ENCODE measurements around the gene RBM25.

Gene RBM25

GRCh38 chr14:73102806-73103497, 44.6 kb downstream of the RBM25 start:
- no peak for DNase-seq (ENCODE audit: low spot score)

DNA sequence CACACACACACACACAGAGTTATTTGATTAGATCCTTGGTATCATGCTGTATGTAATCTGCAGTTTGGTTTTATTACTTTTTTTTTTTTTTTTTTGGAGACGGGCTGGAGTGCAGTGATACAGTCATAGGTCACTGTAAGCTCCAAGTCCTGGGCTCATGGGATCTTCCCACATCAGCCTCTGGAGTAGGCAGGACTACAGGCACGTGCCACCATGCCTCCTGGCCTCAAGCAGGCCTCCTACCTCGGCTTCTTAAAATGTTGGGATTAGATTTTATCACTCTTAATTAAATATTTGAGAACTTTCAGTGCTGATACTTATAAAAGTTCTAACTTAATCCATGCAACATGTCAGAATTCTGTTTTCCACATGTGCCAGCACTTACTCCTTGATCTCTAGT, 46.7 kb downstream of the RBM25 start:
- DNase-seq (ENCODE audit: low spot score), result no peak

- DNase-seq (ENCODE audit: low spot score), result no peak
Observed at GRCh38 chr14:73105727-73106126, 47.4 kb downstream of the RBM25 start.

- no peak for DNase-seq (ENCODE audit: low spot score)
Observed at GRCh38 chr14:73116079-73116665, 57.8 kb downstream of the RBM25 start.

GRCh38 chr14:73124180-73124894, 66.0 kb downstream of the RBM25 start:
- DNase-seq (ENCODE audit: low spot score), result no peak

DNA sequence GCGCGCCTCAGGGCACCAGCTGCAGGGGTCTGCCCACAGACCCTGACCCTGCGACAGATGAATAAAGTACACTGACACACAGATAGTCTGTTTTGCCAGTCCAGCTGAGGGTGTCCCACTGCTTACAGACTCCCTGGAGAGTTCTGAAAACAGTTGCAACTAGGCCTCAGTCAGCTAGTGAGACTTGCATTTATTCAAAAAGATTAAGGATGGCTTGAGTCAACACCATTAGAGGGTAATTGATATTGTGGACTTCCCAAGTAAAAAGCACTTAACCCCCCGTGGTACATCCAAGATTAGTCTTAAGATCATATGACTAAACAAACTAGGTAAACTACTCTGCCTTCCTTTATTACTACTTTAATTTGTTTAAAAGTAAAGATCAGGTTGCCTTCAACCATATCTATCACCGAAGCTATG, 66.8 kb downstream of the RBM25 start:
- DNase-seq (ENCODE audit: low spot score), result no peak

DNA sequence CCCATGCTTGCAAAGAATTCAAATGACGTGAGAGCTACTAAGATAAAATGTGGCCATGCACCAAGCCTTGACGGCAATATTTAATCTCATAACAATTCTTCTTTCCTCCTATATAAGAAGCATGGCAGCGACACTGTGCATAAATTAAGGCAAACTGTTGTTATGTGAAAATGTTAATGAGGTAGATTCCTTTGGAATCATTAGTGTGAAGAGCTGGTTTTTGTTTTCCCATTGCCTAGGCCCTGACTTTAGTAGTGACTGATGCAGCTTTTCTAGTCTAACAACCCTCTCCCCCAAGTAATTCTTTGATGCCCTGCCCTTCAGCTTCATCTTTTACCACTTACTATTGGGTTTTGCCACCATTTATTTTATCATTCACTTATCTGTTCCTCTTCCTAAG, 67.4 kb downstream of the RBM25 start:
- DNase-seq (ENCODE audit: low spot score), result no peak

DNA sequence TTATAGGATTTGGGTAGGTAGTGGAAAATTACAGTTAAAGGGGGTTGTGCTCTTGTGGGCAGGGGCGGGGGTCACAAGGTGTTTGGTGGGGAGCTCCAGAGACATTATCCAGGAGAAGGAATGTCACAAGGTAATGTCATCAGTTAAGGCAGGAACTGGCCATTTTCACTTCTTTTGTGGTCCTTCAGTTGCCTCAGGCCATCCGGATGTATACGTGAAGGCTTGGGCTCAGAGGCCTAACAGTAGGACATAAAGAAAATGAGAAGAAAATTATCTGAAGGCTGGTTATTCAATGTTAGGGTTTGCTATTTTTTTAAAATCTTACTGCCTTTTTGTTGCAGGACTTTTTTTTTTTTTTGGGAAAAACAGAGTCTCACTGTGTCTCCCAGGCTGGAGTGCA, 75.5 kb downstream of the RBM25 start:
- DNase-seq (ENCODE audit: low spot score), result no peak

GRCh38 chr14:73136085-73136386, 77.7 kb downstream of the RBM25 start:
- DNase-seq (ENCODE audit: low spot score), result peak; percentile 10

DNA sequence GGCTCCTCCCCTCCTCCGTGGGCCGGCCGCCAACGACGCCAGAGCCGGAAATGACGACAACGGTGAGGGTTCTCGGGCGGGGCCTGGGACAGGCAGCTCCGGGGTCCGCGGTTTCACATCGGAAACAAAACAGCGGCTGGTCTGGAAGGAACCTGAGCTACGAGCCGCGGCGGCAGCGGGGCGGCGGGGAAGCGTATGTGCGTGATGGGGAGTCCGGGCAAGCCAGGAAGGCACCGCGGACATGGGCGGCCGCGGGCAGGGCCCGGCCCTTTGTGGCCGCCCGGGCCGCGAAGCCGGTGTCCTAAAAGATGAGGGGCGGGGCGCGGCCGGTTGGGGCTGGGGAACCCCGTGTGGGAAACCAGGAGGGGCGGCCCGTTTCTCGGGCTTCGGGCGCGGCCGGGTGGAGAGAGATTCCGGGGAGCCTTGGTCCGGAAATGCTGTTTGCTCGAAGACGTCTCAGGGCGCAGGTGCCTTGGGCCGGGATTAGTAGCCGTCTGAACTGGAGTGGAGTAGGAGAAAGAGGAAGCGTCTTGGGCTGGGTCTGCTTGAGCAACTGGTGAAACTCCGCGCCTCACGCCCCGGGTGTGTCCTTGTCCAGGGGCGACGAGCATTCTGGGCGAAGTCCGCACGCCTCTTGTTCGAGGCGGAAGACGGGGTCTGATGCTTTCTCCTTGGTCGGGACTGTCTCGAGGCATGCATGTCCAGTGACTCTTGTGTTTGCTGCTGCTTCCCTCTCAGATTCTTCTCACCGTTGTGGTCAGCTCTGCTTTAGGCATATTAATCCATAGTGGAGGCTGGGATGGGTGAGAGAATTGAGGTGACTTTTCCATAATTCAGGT, 78.3 kb downstream of the RBM25 start, which contains the start of gene PSEN1:
TSS of gene PSEN1 (plus strand) at position 121 of the 839 bp plus-strand sequence. CDS start 11,513 bp downstream, outside the sequence.
- peak; percentile 94 for DNase-seq (ENCODE audit: low spot score)

DNA sequence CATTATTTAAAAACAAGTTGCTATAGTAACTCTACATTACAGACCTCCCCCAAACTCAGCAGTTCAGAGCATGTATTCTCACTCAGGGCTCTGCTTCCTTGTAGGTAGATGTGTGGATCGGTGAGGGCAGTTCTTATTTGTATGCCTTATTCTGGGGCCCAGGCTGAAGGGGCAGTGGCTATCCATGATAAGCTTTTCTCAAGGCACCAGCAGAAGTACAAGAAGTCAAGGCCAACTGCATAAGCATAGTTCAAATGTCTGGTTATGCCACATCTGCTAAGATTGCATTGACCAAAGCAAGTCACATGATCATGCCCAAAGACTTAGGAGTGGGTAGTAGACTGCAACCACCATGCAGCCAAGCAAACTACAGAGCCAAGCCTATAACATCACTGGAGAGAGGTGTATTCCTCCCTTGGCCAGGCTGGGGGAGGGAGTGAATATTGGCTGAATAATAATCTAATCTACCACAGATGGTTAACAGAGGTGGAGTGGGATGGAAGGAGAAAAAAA, 82.5 kb downstream of the RBM25 start:
- DNase-seq (ENCODE audit: low spot score), result no peak

- no peak for DNase-seq (ENCODE audit: low spot score)
Observed at GRCh38 chr14:73142216-73142615, 83.9 kb downstream of the RBM25 start.

- no peak for DNase-seq (ENCODE audit: low spot score)
Observed at GRCh38 chr14:73143003-73143402, 84.7 kb downstream of the RBM25 start.

- DNase-seq (ENCODE audit: low spot score), result no peak
Observed at GRCh38 chr14:73143617-73144016, 85.3 kb downstream of the RBM25 start.

GRCh38 chr14:73145371-73145770, 87.0 kb downstream of the RBM25 start:
- no peak for DNase-seq (ENCODE audit: low spot score)

DNA sequence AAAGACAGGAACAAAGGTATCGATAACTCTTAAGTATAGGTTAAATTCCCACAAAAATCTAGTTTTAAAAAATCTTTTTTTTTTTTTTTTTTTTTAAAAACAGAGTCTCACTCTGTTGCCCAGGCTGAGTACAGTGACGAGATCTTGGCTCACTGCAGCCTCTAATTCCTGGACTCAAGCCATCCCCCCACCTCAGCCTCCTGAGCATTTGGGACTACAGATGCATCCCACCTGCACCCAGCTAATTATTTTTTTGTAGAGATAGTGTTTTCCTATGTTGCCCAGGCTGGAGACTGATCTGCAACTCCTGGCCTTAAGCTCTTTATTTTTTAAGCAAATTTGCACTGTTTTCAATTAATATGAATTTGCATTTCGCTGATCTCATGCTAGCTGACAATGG, 87.8 kb downstream of the RBM25 start:
- no peak for DNase-seq (ENCODE audit: low spot score)

- DNase-seq (ENCODE audit: low spot score), result no peak
Observed at GRCh38 chr14:73149753-73150152, 91.4 kb downstream of the RBM25 start.

DNA sequence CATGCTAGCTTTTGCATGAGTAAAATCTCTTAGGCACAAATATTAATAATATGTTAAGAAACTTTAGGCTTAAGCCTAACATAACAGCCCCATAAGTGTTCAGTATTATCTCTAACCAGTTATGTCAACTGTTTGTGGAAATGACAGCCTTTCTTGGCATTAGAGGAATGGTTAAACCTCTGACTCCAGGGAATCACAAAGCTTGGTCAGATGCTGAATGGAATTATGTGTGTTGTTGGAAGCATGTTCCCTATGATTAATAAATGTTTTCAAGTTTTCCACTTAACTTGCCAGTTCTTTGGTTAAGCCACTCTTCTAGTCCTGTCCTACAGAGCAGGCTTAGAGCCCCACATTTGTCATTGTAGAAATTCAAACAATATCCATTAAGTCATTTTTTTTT, 94.9 kb downstream of the RBM25 start:
- no peak for DNase-seq (ENCODE audit: low spot score)

DNA sequence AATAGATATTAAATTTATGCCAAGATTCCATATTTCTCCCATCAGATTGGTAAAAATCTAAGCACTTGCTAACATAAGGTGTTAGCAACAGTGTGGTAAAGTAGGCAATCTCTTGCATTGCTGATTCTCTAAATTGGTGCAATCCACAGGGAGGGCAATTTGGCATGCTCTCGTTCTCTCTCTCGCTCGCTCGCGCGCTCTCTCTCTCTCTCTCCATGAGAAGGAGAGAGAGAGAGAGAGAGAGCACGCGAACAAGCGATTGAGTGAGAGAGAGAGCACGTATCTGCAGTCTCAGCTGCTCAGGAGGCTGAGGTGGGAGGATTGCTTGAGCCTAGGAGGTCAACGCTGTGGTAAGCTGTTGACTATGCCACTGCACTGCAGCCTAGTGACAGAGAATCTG, 103.9 kb downstream of the RBM25 start:
- no peak for DNase-seq (ENCODE audit: low spot score)

GRCh38 chr14:73166399-73166798, 108.1 kb downstream of the RBM25 start:
- DNase-seq (ENCODE audit: low spot score), result no peak

DNA sequence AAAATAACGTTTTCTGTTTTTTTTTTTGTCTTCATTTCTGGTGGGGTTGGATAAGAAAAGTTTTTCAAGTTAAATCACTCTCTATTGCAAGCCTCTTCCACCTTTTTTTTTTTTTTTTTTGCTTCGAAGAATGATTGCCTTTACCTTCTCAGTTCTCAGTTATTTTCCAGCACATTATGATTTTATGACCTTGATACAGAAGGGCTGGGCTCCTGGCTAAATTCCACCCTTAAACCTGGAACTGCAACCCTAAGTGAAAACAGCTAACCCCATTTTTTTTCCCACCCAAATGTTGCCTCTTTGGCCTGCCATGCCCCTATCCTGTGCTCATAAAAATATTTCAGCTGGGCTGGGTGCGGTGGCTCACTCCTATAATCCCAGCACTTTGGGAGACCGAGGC, 109.4 kb downstream of the RBM25 start:
- DNase-seq (ENCODE audit: low spot score), result no peak

DNA sequence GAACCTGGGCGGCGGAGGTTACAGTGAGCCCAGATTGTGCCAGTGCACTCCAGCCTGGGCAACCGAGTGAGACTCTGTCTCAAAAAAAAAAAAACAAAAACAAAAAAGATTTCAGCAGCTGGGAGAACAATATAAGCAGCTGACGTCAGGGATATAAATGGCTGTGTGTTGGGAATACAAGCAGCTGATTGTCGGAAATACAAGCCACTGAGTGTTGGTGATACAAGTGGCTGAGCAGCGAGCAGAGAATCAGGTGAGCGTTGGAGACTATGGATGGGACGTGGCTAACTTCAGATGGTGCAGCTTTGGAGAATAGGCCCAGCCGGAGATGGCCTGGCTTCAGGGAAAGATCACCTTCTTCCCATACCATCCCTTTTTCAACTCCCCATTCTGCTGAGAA, 109.9 kb downstream of the RBM25 start:
- no peak for DNase-seq (ENCODE audit: low spot score)

Measured in hematopoietic multipotent progenitor cell treated with erythropoietin and hydrocortisone succinate and interleukin-3 and kit ligand, for 15 days (in vitro differentiated cells).